Prostate gland (tissue), 2 donors: ENCODE measurements around the gene KCNJ8.

Experiments
- CTCF ChIP-seq, 4 experiments: fragments of 200-600 bp in 2 of 4; fragments of 450-650 bp in 2 of 4; sonication (generic) in 2 of 4; IDR thresholded peaks; 1 replicate in 3 of 4; 2 replicates in 1 of 4; pipeline ENCODE4 v1.5.1; 2016 to 2019; ENCODE audit warnings: antibody characterized with exemption in 4 of 4, mild to moderate bottlenecking in 2 of 4, moderate library complexity in 2 of 4
- POLR2AphosphoS5 ChIP-seq: sonication (generic); formaldehyde crosslinking; IDR thresholded peaks from one replicate; pipeline ENCODE4 v1.6.1; 2017; ENCODE audit warnings: antibody characterized with exemption

- no peak for TF ChIP-seq CTCF (IDR thresholded peaks at IDR 0.05)
- no peak for TF ChIP-seq POLR2AphosphoS5
Measured at GRCh38 chr12:21751517-21751916, 23.0 kb downstream of the KCNJ8 start.
